Colon (tissue), 2 donors: ENCODE results near the gene ANKLE1.
"Not testable (repeated sequence)": the region's sequence is repeated elsewhere in the genome, so short reads cannot be mapped to it uniquely, and the experiment has no call there.

ENCODE experiments used
- FAIRE-seq: peaks from 2 replicates; lab custom pipeline; 2012; peaks lifted over from hg19 to GRCh38; lab: Jason Lieb, UNC
- donor health status: control.
- donor health status: control.

ANKLE1 gene

GRCh38 chr19:17282488-17283125 is 906 bp downstream of the ANKLE1 start:
- FAIRE-seq: no peak

DNA sequence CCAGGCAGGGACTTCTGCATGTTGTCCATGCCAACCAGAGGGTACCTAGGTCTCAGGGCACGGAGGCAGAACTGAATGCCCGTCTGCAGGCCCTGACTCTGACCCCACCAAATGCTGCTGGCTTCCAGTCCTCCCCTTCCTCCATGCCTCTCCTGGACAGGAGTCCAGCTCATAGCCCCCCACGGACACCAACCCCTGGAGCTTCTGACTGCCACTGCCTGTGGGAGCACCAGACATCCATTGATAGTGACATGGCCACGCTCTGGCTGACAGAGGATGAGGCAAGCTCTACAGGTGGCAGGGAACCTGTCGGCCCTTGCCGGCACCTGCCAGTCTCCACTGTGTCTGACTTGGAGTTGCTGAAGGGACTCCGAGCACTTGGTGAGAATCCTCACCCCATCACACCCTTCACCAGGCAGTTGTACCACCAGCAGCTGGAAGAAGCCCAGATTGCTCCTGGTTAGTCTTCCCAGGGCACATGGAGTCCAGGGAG is 1.8 kb downstream of the ANKLE1 start:
- FAIRE-seq: no peak

- FAIRE-seq: no peak
Measured at GRCh38 chr19:17285415-17286135, 3.9 kb downstream of the ANKLE1 start.

DNA sequence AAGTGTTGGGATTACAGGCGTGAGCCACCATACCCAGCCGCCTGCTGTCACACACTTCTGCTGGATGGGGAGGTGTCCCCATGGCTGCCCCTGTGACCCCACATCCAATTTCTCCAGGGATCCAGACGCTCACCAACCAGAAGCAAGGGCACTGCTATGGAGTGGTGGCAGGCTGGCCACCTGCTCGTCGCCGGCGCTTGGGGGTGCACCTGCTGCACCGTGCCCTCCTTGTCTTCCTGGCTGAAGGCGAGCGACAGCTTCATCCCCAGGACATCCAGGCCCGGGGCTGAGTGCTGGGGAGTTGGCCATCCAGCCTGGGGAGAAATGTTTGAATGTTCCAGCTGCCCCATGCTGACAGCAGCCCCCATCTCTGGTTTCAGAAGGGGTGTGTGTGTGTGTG is 4.6 kb downstream of the ANKLE1 start:
- FAIRE-seq: no peak

DNA sequence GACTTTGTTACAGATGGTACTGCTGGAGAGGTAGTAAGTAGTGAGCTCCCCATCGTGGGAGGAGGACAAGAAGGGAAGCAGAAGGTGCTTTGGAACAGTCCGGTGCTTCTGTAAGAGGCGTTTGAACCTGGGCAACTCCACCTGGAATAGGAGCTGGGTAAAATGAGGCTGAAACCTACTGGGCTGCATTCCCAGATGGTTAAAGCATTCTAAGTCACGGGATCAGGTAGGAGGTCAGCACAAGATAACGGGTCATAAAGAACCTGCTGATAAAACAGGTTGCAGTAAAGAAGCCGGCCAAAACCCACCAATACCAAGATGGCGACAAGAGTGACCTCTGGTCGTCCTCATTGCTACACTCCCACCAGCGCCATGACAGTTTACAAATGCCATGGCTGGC is 5.1 kb downstream of the ANKLE1 start:
- FAIRE-seq: no peak

GRCh38 chr19:17289489-17289888 is 7.8 kb downstream of the ANKLE1 start:
- no peak for FAIRE-seq

- no peak for FAIRE-seq
Measured at GRCh38 chr19:17292301-17293074, 10.8 kb downstream of the ANKLE1 start.

- no peak for FAIRE-seq
Measured at GRCh38 chr19:17293605-17294004, 11.9 kb downstream of the ANKLE1 start.

- FAIRE-seq: no peak
Measured at GRCh38 chr19:17294051-17294891, 12.6 kb downstream of the ANKLE1 start.

DNA sequence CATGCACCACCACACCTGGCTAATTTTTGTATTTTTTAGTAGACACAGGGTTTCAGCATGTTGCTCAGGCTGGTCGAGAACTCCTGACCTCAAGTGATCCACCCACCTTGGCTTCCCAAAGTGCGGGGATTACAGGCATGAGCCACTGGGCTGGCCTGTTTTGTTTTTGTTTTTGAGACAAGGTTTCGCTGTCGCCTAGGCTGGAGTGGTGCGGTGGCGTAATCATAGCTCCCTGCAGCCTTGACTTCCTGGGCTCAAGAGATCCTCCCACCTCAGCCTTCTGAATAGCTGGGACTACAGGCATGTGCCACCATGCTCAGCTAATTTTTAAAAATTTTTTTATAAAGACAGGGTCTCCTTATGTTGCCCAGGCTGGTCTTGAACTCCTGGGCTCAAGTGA is 13.8 kb downstream of the ANKLE1 start:
- FAIRE-seq: not testable (repeated sequence)

DNA sequence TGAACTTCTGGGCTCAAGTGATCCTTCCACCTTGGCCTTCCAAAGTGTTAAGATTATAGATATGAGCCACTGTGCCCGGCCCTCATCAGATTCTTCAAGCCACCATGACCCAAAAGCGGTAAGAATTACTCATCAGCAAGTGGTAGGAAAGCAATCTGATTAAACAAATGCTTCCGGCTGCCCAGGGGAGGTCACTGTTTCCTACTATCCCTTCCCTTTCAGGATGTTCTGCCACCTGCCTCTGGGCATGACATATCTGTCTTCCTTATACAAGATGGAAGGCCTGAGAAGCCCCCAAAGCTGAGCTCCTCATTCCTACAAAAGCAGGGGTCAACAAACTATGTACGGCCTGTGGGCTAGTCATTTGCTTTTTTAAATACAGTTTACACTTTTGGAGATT is 14.6 kb downstream of the ANKLE1 start:
- FAIRE-seq: no peak

DNA sequence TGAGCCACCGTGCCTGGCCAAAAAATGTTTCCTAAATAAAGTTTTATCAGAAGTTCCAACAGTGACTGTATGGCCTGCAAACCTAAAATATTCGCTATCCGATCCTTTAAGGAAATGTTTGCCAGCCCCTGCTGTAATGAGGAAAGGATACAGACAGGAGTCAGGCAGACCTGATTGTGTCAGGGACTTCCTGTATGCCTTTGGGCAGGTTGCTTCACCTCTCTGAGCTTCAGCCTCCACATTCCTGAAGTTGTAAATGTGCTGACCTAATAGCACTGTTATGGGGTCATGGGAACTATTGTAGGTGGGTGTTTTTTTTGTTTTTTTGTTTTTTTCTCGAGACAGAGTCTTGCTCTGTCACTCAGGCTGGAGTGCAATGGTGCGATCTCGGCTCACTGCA is 15.3 kb downstream of the ANKLE1 start:
- FAIRE-seq: no peak

DNA sequence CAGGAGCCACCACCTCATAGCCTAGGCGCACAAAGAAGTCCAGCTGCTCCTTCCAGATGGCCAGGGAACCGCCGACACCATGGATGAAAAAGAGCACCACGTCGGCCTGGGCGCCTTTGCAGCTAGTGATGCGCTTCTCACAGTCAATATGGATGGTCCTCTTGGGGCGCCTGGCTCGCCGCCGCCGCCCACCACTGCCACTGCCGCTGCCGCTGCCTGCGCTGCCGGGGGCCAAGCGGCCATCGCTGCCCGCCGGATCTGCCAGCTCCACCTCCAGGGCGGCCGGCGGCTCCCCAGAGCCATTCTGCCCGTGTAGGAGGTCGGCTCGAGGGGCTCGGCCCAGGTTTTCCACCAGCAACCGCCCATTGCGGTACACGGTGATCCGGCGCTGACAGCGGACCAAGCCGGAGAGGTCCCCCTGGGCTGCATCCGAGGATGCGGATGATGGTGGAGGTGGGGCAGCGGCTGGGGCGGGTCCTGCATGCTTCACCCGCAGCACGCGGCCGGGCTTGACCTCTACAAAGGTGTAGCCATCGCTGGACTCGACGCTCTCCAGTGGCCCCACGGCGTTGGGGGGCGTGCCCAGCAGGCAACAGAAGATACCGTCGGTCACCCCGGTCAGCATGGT is 19.4 kb downstream of the ANKLE1 start:
- FAIRE-seq: no peak

DNA sequence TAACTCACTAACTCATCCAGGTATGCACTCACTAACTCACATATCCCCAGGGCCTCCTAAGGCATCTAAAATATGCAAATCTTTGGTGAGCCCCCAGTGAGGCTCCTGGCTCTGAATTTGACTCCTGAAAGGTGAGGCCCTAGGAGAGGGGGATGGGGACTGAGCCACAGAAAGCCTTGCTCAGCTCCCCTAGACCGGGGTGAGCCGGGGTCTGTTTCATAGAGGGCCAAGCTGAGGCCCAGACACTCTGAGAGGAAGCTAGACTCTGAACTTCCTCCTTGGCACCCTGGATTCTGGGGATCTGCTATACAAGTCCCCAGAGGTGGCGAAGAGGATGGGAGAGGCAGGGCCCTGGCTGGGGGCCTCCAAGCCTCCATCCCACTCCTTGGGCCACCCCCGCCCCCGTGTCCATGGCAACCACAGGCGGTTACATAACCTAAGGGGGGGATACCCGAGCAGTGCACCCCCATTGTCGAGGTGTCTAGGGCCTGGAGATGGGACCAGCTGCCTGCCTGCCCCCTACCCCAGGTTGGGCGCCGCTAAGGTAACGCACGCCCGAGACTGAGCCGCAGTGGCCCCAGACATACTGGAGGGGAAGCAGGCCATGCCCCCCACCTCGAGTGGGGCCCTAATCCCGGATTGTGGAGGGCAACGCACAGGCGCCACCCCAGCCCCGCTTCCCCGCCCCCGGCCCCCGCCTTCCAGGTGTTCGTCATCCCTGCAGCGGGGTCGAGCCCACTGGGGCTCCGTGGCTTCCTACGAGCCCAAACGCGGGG is 20.9 kb downstream of the ANKLE1 start:
- no peak for FAIRE-seq

DNA sequence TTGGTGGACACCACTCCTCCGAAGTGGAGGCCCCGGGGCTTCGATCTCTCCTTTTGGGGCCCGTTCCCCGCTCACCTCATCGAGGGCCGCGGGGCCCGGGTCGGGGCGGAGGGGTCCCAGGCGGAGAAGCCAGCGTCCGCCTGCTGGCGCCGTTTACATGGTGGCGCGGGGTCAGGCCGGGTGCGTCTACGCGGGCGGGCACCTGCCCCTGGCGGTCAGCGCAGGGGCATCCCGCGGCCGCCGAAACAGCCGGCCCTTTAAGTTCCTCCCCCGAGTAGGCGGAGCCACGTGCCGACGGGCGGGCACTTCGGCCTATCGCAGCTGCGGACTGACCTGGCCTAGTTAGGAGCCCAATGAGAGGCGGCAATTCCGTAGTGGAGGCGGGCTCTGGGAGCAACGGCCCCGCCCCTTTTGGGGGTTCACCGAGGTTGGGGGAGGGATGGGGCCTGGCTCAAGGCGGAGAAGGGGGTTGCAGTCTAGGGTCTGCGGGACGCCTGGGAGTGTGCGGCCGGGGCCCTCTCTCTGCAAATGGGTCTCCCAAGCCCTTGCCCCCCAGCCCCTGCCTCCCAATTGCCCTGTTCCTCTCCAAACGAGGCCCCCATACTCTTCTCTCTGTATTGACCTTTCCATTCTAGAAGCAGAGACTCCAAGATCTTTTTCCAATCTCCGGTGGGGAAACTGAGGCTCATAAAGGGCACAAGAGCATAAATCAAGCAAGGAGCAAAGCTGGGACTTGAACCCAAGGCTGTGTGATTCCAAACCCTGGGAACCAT is 21.7 kb downstream of the ANKLE1 start, which contains the start of gene ABHD8:
TSS of gene ABHD8 (minus strand) at position 259 of the 773 bp plus-strand sequence. CDS start 1,809 bp downstream, outside the sequence.
- no peak for FAIRE-seq

DNA sequence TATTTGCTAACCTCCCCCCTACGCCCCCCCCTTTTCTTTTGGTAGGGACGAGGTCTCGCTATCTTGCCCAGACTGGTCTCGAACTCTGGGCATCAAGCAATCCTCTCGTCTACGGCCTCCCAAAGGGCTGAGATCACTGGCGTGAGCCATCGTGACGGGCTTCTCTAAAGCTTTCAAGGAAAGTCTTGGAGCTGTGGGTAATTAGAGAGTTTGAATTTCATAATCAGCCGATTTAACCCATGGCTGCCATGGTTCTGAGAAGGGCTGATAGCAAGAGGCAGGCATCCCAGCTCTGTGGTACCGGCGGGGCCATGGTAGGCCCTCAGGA is 22.2 kb downstream of the ANKLE1 start:
- FAIRE-seq: no peak

DNA sequence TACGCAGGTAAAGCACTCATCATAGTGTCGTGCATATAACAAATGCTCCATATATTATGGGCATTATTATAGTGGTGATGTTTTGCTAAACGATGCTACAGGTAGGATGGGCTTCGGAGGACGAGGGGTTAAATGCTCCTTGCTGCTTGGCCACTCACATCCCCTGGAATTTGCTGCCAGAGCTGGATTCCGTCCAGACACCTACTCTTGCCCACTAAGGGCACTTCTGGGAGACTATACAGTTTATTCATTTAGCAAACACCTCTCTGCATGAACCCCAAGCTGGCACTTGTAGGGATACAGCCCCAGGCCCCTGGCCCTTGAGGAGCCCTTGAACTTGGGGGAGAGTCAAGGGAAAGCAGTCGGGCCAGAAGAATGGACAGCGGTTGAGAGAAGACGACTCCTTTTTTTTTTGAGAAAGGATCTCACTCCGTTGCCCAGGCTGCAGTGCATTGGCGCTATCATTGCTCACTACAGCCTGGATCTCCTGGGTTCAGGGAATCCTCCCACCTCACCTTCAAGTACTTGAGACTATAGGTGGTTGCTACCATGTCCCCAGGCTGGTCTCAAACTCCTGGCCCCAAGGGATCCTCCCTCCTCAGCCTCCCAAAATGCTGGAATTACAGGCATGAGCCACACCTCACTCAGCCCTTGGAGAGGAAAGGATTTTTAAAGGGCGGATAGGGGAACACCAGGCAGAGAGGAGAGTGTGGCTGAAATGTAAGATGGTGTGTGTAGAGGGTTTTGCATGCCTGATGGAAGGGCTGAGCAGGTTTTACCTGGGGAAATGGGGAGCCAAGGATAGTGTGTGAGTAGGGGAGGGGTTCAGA is 22.9 kb downstream of the ANKLE1 start:
- no peak for FAIRE-seq

GRCh38 chr19:17305216-17305516 is 23.5 kb downstream of the ANKLE1 start:
- FAIRE-seq: no peak
